Stimulated activated naive CD8-positive, alpha-beta T cell treated with anti-CD3 and anti-CD28 coated beads, Interleukin-15, Interleukin-2, amounts not matched to agents 100 U/mL and 50 U/mL, for 24 hours (primary cell): ENCODE data around the gene ARID3A.
A peak's percentile ranks its signal among the peaks of the same experiment; 100 is the strongest.
"Not testable (repeated sequence)": the region's sequence is repeated elsewhere in the genome, so short reads cannot be mapped to it uniquely, and the experiment has no call there.

Source experiments
- ATAC-seq: fragments of 150-1000 bp; cut with Tn5 transposase; one replicate; pipeline ENCODE4 v1.10.0; 2021
- DNase-seq: peaks from one replicate; pipeline ENCODE4 v3.0.0; 2021

Gene ARID3A, protein sequence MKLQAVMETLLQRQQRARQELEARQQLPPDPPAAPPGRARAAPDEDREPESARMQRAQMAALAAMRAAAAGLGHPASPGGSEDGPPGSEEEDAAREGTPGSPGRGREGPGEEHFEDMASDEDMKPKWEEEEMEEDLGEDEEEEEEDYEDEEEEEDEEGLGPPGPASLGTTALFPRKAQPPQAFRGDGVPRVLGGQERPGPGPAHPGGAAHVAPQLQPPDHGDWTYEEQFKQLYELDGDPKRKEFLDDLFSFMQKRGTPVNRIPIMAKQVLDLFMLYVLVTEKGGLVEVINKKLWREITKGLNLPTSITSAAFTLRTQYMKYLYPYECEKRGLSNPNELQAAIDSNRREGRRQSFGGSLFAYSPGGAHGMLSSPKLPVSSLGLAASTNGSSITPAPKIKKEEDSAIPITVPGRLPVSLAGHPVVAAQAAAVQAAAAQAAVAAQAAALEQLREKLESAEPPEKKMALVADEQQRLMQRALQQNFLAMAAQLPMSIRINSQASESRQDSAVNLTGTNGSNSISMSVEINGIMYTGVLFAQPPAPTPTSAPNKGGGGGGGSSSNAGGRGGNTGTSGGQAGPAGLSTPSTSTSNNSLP

DNA sequence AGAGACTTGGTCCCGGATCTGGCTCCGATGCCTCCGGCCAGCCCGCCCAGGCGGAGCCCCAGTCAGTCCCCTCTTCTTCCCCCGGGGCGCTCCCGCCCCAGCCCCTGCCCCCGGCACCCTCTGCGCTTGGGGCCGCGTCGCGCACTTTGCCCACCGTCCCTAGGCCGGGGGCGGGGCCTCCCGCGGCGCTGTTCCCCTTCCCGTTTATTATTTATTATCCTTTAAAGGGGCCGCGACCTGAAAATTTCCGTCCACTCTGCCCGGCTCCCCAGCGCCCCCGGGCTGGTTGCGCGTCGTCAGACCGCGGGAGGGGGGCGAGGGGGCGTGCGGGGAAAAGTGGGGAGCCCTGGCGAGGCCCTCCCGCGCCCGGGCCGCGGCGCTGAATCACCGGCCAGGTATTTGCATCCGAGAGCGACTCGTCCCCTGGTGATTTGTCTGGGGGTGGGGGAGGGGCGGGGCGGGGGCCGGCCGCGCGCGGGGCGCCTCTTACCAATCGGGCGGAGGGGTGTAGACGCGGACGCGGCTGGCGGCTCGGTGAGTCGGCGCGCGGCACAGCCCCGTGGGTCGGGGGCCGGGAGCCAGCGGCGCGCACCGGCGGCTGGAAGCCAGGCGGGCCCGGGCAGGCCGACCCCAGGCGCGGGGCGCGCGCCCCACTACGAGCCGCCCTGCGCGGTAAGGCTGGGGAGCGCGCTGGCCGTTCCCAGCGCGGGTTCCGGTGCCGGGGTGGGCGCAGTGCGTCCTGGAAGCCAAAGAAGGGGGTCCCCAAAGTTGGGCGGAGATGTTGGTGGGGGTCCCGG is at the start of gene ARID3A:
TSS of gene ARID3A (plus strand) at position 510 of the 797 bp plus-strand sequence. CDS start 3,494 bp downstream, outside the sequence.
- ATAC-seq (peak; percentile 65), DNase-seq (peak; percentile 82)

DNA sequence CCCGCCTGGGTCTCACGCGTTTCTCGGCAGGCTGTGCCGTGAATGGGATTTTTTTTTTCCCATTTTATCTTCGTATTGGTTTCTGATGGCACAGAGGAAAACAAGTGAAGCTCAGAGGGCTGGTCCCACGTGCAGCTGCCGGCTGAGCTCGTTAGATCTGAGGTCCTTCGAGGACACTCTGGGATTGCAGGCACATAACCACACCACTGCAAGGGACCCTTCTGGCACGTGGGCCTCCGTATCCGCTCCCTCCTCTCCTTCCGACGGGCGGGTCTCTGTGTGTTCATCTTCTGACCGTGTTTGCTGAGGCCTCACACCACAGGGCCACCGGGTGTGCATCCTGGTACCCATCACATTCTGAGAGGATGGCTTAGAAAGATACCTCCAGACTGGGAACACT is 49.7 kb upstream of the ARID3A start:
- ATAC-seq (no peak), DNase-seq (no peak)

DNA sequence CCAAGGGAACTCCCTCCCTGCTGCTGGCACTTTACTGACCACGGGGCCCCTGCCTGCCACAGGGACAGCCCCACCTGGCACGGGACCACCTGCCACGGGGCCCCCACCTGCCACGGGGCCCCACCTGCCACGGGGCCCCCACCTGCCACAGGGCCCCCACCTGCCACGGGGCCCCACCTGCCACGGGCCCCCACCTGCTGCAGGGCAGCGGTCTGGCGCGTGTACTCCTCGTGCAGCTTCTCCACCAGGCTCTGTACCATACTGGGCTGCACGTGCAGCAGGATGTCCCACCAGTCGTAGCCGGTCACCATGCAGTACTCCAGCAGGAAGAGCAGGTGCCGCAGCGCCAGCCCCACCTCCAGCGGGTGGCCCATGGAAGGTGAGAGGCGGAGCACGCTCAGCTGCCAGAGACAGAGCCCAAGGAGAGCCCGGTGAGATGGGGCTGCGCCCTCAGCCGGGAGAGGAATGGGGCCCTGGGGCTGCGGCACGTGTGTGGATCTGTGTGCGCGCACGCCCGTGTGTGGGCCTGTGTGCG is 49.0 kb upstream of the ARID3A start:
- DNase-seq (no peak), ATAC-seq (no peak)

DNA sequence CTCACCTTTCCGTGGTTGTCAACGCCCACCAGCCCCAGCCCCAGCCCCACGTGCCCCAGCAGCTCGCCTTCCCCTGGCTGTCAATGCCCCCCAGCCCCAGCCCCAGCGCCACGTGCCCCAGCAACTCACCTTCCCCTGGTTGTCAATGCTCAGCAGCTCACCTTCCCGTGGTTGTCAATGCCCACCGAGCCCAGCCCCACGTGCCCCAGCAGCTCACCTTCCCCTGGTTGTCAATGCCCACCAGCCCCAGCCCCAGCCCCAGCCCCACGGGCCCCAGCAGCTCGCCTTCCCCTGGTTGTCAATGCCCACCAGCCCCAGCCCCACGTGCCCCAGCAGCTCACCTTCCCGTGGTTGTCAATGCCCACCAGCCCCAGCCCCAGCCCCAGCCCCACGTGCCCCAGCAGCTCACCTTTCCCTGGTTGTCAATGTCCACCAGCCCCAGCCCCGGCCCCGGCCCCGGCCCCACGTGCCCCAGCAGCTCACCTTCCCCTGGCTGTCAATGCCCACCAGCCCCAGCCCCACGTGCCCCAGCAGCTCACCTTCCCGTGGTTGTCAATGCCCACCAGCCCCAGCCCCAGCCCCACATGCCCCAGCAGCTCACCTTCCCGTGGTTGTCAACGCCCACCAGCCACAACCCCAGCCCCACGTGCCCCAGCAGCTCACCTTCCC is 47.7 kb upstream of the ARID3A start:
- not testable (repeated sequence) for DNase-seq, ATAC-seq

DNA sequence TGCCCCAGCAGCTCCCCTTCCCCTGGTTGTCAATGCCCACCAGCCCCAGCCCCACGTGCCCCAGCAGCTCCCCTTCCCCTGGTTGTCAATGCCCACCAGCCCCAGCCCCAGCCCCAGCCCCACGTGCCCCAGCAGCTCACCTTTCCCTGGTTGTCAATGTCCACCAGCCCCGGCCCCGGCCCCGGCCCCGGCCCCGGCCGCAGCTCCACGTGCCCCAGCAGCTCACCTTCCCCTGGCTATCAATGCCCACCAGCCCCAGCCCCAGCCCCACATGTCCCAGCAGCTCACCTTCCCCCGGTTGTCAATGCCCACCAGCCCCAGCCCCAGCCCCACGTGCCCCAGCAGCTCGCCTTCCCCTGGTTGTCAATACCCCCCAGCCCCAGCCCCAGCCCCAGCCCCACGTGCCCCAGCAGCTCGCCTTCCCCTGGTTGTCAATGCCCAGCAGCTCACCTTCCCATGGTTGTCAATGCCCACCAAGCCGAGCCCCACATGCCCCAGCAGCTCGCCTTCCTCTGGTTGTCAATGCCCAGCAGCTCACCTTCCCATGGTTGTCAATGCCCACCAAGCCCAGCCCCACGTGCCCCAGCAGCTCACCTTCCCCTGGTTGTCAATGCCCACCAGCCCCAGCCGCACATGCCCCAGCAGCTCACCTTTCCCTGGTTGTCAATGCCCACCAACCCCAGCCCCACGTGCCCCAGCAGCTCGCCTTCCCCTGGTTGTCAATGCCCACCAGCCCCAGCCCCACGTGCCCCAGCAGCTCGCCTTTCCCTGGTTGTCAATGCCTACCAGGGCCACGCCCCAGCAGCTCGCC is 46.9 kb upstream of the ARID3A start:
- not testable (repeated sequence) for DNase-seq, ATAC-seq

DNA sequence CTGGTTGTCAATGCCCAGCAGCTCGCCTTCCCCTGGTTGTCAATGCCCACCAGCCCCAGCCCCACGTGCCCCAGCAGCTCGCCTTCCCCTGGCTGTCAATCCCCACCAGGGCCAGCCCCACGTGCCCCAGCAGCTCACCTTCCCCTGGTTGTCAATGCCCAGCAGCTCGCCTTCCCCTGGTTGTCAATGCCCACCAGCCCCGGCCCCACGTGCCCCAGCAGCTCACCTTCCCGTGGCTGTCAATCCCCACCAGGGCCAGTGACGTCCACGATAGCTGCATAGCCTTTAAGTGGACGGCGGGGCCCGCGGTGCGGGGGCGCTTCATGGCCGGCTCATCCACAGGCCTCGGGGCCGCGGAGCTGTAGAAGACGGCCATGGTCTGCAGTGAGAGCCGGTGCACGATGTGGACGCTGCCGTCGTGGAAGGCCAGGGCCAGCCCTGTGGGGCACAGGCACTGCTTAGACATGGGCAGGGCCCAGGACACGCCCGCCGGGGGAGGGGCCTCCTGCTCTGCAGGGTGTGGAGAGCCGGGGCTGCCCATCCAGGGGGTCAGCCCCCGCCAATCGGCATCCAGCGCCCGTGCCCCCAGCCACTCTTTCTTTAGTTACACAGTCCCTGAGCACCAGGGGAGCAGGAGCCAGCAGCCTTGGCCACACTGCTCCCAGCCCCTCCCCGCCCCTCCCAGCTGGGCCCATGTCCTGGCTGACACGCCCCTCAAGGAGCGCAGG is 46.0 kb upstream of the ARID3A start:
- DNase-seq (no peak), ATAC-seq (no peak)

DNA sequence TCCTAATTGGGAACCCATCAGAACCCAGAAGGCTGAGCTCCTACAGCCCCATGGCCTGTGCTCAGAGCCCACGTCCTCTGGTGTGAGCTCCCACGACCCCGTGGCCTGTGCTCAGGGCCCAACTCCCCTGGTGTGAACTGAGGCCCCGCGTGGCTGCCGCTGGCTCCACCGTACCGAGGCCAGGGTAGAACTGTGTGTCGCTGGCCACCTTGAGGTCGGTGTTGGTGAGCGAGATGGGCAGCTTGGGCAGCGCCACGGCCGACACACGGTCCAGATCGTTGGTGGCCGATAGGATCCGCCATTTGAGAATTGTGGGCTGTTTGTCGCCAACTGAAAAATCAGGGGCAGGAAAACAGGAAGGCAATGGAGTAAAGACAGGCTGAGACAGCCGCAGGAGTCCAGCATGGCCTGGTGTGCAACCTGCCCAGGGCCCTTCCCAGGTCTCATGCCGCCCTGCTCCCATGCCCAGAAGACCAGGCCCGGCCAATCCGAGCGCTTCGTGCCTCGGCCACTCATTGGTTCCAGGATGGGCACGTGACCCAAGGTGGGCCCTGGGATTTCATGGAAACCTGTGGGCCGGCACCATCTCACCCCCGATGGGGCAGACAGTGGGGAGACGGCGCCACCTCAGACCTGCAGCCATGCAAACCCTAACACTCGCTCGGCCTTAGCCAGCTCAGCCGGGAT is 44.3 kb upstream of the ARID3A start:
- DNase-seq, result no peak
- no peak for ATAC-seq

DNA sequence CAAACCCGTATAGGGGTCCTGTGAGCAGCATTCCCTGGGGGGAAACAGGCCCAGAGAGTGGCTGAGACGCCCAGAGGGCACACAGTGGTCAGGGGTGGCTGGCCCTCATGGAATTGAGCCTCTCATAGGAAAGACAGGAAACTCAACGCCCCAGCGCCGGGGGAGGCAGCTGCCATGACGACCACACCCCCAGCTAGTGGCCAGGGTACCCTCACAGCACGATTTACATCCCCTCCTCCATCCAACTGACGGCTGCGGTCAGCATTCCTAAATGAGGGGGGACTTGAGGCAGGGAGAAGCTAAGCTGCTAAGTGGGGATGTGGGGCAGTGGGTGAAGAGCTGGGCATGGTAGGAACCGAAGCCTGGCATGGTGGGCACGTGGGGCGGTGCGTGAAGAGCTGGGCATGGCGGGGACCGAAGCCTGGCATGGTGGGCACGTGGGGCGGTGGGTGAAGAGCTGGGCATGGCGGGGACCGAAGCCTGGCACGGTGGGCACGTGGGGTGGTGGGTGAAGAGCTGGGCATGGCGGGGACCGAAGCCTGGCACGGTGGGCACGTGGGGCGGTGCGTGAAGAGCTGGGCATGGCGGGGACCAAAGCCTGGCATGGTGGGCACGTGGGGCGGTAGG is 42.9 kb upstream of the ARID3A start:
- ATAC-seq (no peak), DNase-seq (no peak)

DNA sequence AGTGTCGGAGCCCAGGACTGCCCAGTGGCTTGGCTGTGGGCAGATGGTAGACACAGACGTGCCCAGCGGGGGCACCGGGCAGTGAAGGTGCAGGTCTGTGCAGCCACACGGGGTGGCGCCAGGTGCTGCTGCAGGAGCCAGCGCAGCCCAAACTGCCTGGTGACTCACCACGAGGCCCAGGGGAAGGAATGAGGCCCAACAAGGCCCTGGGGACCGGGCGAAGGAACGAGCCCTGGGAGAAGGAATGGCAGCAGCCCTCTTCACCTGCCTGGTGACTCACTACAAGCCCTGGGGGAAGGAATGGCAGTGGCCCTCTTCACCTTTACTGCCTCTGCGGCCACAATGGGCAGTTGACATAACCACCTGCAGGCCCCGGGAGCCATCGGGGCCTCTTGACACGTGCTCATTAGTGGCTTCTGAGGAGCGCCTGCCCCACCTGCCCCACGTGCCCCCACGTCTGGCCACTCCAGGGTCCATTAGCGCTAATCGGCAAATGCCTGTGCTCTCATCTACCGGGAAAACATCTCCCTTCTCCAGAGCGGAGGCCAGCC is 42.1 kb upstream of the ARID3A start:
- ATAC-seq, result no peak
- no peak for DNase-seq

DNA sequence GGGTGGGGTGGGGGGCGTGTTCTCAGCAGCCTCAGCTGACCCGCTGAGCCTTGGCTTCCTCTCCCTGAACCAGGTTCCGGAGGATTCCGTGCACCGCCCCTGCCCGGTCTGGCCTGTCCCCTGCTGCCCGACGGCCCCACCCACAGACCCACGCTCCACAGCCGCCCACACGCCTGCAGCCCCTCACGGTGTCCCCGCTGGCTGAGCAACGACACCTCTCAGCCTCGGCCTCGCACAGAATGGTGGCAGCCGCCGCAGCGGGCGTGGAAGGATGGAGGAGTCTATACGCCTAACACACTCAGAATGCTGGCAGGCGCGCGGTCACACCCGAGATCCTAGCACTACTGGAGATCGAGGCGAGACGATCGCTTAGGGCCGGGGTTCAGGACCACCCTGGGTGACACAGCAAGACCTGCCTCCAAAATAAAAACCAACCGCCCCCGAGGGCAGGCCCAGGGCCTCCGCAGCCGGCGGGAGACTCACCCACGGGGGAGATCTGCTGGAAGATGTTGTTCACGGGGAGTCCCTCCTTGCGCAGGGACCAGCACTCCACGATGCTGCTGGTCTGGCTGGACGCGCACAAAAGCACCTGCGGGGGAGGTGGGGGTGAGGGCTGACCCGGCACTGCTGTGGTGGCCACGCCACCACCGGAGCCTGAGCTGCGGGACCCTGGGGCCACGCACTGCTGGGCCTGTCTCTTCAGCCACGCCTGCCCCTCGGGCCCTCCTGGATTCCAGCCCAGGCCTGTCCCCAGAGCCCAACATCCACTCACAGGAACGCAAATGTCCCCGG is 41.2 kb upstream of the ARID3A start:
- DNase-seq (no peak), ATAC-seq (no peak)

DNA sequence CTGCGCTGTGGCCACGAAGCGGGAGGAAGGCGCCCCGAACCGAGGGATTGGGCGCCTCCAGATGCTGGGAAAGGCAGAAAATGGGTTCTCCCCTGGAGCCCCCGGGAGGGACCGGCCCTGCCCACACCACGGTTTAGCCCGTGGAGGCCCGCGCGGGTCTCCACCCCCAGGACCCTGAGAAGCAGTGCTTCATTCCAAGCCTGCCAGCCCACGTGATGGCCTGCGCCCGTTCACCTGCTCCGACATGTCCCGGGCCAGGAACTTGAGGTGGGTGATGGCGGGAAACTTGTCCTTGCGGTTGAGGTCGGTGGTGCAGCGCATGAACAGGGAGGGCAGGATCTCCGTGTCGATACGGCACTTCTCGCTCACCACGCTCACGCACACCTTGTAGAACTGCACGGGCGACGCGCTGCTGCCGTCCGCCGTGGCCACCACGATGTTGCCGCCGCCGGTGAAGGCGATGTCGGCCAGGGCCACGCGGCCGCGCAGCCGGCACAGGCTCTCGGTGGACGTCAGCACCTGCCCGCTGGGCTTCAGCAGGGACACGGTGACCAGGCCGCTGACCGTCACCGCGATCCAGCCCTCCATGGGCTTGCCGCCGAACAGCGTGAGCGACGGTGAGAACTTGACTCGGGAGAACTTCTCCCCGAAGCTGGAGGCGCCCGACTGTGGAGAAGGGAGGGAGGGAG is 40.2 kb upstream of the ARID3A start:
- ATAC-seq (no peak), DNase-seq (no peak)

DNA sequence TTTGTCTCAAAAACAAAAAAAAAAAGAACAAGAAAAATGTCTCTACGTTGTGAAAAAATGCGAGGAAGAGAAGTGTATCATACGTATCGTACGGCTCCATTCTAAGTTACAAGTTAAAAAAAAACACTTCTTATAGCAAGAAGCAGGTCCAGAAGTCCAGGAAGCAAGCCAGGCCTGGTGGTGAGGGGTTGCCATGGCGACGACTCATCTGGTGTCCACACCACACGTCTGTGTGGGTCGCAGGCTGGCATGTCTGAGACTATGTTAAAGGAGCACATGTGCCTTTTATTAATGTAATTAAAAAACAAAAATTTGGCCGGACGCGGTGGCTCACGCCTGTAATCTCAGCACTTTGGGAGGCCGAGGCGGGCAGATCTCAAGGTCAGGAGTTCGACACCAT is 38.8 kb upstream of the ARID3A start:
- ATAC-seq (no peak), DNase-seq (no peak)

DNA sequence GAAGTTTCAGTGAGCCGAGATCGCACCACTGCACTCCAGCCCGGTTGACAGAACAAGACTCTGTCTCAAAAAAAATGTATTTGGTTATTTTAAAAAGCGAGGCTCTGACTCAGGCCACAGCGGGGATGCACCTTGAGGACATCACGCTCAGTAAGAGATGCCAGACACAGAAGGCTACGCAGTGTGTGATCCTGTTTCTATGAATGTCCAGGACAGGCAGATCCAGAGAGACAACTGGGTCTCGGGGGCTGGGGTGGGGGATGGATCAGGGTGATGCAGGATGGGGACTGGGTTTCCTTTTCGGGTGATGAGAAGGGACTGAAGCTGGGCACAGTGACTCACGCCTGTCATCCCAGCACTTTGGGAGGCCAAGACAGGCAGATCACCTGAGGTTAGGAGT is 38.2 kb upstream of the ARID3A start:
- no peak for ATAC-seq

DNA sequence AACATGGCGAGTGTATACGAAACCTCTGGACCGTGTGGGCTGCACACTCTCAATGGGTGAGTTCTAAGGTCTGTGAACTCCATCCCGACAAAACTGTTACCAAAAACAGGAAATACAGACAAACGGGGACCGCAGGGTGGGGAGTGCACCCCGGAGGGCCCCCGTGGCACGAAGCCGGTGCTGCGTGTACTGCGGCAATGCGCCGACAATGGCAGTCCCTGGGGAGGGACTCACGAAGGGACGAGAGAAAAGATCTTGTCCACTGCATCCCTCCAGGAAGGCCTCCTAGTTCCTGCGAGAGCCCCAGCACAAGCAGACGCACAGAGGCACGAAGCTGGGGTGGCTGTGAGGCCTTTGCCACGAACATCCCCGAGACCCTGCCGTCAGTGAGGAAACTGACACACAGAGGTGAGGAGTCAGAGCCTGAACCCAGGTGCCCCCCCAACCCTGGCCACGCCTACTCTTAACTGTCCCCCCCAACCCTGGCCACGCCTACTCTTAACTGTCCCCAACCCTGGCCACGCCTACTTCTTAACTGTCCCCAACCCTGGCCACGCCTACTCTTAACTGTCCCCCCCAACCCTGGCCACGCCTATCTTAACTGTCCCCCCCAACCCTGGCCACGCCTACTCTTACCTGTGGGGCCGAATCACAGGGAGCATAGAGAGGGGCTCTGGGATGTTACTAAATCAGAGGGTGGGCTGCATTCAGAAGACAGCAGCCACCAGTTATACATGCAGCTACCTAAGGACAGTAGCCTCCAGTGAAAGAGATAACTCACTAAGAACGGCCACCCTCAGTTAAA is 37.1 kb upstream of the ARID3A start:
- DNase-seq (peak; percentile 34), ATAC-seq (no peak)

More for the DNA sequence above, 38.2 kb upstream of the ARID3A start:
- DNase-seq, result no peak

DNA sequence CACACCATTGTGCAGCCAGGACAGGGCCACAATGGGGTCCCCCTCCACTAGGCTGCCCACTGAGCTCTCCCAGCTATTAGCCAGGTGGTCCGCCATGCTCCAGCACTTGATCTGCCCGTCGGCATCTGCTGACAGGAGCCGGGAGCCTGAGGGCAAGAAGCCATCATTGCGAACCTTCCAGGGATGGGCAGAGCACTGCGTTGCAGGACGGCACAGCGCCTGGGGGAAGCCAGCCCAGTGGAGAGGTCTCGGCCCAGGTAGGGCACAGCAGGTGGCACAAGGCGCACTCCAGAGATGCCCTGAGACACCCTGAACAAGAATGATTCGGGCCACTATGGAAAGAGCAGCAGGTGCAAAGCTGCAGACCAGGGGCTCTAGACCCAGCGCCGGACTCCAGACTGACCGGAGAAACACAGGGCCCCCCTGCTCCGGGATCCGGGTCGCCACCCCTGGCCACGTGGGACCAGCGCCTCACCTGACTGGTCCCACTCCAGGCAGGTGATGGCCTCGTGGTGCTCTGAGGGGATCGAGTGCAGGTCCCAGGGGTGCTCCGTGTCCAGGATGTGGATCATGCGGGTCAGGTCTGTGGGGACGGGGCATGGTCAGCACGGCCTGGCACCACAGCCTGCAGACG is 36.1 kb upstream of the ARID3A start:
- DNase-seq, result no peak
- ATAC-seq, result no peak

DNA sequence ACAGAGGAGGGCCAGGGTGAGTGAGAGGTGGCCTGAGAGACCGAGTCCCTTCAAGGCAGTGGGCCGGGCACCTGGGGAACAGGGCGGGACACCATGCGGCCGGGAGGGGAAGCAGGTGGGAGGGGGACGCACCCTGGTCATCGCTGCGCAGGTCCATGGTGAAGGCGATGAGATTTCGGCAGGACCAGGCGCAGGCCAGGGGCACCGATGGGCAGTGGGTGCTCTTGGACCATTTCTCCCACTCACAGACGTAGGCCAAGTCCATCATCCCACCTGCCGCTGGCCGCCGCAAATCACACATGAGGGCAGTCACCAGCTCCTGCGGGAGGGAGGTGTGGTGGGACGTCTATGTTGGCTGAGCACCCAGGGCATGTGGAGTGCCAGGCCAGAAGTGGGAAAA is 35.0 kb upstream of the ARID3A start:
- no peak for DNase-seq
- ATAC-seq, result no peak
